Amniotic stem cell (primary cell): ENCODE measurements around the gene C2orf92.
"Not testable (repeated sequence)": the region's sequence is repeated elsewhere in the genome, so short reads cannot be mapped to it uniquely, and the experiment has no call there.

ENCODE experiments used
- DNase-seq: peaks from one replicate; lab custom pipeline; 2025; lab: John Stamatoyannopoulos, UW

Gene C2orf92

GRCh38 chr2:97669448-97669847 lies at the start of gene C2orf92:
Gene C2orf92, plus strand, starts transcription at chr2:97669713. Its CDS starts 76 bp downstream, at chr2:97669789.
- DNase-seq: no peak

DNA sequence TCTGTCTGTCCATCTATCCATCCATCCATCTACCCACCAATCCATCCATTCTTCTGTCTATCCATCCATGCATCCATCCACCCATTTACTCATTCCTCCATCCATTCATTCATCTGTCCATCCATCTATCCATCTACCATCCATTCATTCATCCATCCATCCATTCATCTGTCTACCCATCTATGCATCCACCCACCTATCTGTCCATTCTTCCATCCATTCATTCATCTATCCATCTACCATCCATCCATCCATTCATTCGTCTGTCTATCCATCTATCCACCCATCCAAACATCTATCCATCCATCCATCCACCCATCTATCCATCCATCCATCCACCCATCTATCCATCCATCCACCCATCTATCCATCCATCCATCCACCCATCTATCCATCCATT lies 49.0 kb upstream of the C2orf92 start:
- DNase-seq: not testable (repeated sequence)

GRCh38 chr2:97622976-97623375 lies 46.5 kb upstream of the C2orf92 start:
- DNase-seq: not testable (repeated sequence)

DNA sequence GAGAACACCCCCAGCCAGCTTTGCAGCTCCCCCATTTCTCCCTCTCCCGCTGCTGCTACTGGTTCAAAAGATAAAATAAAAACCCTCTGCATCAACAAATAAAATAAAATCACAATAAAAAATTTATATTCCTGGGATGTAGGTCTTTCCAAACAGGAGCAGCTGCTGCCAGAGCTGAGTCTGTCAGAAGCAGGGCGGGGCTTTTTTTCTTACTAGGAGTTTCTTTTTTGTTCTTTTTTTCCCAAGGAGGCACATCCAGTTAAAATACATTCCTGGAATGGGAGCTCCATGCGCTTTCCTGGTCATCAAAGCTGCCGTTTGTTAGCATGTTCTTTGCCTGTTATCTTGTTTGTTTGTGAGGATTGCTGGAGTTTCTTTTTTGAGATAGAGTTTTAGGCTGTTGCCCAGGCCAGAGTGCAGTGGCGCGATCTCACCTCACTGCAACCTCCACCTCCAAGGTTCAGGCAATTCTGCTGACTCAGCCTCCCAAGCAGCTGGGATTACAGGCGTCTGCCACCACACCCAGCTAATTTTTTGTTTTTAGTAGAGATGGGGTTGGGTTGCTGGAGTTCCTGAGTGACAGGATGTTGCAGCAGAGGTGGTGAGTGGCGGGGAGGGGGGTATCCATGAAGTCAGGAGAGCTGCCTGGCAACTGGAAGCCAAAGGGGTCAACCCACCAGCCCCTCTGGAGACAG lies 44.0 kb upstream of the C2orf92 start:
- not testable (repeated sequence) for DNase-seq

- not testable (repeated sequence) for DNase-seq
Observed at GRCh38 chr2:97626049-97626430, 43.5 kb upstream of the C2orf92 start.

- DNase-seq: no peak
Observed at GRCh38 chr2:97644023-97644717, 25.3 kb upstream of the C2orf92 start.

GRCh38 chr2:97645112-97645694 lies 24.3 kb upstream of the C2orf92 start:
- no peak for DNase-seq

DNA sequence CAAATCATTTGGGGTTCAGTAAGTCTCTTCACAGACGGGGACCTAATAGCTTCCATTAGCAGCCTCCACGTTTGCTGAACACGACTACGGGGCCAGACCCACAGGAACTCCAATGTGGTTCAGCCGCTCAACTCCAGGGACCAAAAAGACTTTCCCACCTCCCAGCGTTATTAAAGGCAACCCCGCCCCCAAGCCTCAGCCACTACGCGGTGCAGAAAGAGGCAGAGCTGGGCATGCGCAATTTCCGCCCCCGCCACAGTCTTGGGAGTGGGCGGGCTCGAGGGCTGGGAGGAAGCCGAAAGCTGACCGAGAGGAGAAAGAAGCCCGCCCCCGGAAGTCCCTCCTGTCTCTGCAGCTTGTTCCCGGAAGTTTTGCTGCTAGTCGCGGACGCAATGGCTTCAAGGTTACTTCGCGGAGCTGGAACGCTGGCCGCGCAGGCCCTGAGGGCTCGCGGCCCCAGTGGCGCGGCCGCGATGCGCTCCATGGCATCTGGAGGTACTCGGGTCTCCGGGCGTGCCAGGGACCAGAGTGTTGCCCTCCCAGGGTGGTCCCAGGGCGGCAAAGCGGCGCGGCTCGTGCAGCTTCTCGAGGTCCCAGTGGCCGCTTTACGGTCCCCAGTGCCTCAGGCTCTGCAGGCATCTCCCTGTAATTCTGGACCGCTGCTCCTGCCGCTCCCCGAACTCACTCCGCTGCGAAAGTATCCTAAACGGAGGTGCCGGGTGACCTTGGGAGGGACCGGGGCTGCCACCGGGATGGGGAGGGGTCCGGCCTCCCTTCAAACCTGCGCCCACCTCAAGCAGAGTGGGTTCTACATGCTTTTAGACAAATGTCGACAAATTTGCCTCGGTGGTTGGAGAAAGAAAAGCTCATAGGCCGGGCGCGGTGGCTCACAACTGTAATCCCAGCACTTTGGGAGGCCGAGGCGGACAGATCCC lies 23.6 kb upstream of the C2orf92 start, which contains the start of gene COX5B:
TSS of gene COX5B (plus strand) at position 368 of the 935 bp plus-strand sequence. CDS start at position 393, 25 bp downstream.
- DNase-seq: peak; percentile 98

- DNase-seq: no peak
Observed at GRCh38 chr2:97646977-97647376, 22.5 kb upstream of the C2orf92 start.

- no peak for DNase-seq
Observed at GRCh38 chr2:97651114-97651513, 18.4 kb upstream of the C2orf92 start.

DNA sequence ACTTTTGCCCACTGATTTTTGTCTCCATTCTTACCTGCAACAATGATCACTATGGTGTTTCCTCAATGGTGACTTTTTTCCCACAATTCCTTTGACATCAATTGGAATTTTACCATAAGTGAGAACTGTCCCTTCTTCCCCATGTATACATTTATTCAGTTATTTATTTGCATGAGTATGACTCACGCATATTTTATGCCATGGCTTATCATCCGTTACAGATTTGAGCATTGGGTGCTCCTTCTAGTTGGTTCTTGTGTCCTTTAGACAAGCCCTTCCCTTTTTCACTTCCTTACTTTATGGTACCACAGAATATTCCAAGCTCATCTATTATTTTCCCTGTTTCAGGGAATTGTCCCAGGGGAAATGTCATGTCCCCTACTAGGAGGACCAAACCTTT lies 16.0 kb upstream of the C2orf92 start:
- DNase-seq: no peak

GRCh38 chr2:97653874-97654273 lies 15.6 kb upstream of the C2orf92 start:
- DNase-seq: no peak

- DNase-seq: no peak
Observed at GRCh38 chr2:97654309-97654708, 15.2 kb upstream of the C2orf92 start.

DNA sequence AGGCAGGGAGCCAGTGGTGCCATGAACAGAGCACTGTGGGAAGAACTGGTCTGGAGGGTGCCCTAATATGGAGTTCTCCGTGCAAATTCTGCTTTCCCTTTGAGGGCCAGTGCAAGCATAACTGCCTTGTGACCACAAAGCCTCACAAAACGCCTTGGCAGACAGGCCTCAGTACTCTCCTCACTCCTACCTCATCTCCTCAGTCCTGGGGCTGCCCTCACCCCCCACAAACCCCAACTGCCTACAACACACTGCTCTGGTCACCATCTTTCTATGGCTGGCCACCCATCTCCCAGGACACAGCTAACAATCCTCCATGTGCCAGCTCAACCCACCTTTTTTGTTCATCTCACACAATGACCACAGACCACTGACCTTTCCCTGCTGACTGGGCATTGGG lies 14.7 kb upstream of the C2orf92 start:
- no peak for DNase-seq

DNA sequence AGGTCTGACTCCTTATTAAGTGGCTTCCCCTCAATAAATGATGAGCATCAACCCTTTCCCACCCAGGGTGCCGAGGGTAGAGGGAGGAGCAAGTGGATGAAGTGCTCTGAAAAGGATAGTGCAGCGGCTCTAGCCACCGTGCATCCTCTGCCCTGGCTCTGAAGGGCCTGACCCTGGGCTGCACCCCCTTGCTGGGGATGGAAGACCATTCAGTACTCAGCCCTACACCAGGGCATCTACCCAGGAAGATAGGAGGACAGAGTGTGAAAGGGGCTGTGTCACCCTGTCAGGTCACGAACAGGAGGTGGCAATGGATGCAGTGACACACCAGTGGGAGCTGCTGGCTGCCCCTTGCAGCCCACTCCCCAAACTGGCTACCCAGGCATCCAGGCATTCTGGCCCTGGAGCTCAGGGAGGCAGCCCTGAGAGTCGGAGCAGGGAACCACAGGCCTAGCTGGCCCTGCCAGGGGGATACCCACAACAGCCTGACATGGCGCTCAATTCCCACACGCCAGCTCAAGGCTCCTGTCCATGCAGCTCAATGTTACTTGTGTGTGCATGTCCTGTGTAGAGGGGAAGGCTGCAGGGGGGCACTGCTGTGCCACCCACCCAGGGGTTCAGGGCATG lies 13.3 kb upstream of the C2orf92 start:
- DNase-seq: no peak

- no peak for DNase-seq
Observed at GRCh38 chr2:97656905-97657587, 12.5 kb upstream of the C2orf92 start.

GRCh38 chr2:97657986-97658690 lies 11.4 kb upstream of the C2orf92 start:
- DNase-seq: no peak

DNA sequence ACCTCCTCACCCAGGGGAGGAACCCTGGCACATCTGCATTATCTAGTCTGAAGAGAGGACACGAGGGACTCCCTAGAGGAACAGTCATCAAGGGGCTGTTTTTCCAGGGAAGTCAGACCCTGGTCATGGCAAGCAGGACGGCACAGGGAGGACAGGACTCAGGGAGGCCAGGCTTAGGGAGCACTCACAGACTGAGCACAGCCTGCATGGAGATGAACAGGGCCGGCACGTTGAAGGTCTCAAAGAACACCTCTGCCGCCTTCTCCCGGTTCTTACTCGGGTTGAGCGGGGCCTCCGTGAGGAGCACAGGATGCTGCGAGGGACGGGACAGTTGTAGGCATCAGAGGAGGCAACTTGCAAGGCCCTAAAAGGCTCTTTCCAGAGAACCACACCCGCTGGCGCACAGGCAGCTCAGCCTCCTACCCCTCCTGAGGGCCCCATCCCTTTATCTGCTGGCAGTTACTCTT lies 10.8 kb upstream of the C2orf92 start:
- DNase-seq: no peak

DNA sequence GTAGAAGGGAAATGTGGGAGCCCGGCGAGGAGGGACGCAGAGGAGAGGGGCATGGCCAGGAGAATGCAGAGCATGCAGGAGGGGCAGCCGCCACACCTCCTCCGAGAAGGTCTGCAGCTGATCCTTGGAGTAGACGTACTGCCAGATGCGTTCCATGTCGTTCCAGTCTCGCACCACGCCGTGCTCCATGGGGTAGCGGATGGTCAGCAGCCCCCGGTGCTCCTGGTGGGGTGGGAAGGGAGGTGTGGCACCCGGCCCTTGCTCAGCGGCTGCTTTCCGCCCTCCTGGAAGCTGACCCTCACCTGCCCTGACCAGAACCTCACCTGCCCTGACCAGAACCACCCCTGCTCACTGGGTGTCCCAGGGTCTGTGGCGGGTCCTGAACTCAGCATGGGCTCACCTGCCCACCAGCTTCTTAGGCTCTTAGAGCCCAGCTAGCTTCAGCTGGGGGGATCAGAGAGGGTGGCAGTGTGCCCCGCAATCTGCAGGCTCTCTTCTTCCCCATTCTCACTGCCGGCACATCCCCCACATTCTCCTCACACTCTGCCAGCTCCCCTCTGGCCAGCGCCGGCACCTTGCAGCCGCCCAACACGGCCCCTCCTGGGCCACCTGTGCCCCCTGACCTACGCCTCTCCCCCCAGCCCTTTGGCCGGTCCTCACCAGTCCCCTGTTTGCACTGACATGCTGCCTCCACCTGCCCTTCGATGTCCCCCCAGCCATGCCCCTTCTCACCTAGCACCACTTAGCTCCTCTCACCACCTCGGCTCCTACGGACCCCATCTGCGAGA lies 10.1 kb upstream of the C2orf92 start:
- no peak for DNase-seq
